DMS 273 treated with DMSO at 0.1 percent for 48 hours (cell line): ENCODE results near the gene AUTS2.

Source experiments
- DNase-seq: peaks from one replicate; lab custom pipeline; 2025; lab: John Stamatoyannopoulos, UW

AUTS2 gene

GRCh38 chr7:69818636-69819332 lies 220.5 kb downstream of the AUTS2 start:
- DNase-seq = no peak

GRCh38 chr7:69819333-69819705 lies 221.0 kb downstream of the AUTS2 start:
- DNase-seq = no peak

DNA sequence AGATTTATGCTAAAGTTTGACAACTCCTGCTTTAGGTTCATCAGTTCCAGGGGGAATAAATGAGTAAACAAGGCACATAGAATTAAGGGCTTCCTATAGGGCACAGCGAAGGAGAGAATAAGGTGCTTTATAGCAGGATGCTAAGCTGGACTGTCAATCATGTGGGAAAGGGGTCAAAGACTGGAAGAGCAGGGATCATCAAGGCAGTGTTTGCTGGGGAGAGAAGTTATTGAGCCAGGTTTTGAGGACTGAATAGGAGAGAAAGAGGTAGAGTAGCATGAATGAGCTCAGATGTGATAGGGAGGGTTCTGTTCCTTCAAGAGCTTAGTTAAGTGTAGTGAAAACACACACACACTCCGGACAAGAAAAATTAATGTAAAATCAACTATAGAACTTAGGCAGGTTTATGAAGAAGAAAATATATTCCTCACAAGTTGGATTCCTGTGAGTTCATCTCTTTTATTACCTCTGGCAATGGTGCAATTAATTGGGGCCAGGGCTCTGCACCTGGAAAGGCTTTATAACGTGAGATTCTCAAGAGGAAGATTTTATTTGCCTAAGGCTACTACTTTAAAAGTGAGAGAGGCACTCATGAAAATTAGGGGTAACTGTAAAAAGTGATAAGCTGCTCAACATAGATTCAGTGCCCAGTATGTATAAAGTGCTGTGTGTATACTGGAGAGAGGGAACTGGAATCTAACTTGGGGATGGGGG lies 222.4 kb downstream of the AUTS2 start:
- DNase-seq = no peak

DNA sequence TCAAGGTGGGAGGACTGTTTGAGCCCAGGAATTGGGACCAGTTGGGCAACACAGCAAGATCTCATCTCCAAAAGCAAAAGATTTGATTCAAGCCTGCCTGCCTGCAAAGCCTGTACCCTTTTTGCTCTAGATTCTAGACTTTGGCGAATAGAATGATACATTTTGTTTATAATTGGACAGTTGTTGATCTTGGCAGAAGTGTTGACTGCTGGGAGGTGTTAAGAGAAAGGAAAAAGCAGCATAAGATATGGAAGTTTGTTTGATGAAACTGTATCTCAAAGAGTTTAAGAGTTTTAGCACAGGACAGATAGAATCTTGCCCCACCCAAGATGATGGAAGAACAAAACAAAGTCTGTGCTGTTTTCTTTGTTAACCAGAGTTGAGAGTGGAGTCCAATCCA lies 224.1 kb downstream of the AUTS2 start:
- DNase-seq = no peak

DNA sequence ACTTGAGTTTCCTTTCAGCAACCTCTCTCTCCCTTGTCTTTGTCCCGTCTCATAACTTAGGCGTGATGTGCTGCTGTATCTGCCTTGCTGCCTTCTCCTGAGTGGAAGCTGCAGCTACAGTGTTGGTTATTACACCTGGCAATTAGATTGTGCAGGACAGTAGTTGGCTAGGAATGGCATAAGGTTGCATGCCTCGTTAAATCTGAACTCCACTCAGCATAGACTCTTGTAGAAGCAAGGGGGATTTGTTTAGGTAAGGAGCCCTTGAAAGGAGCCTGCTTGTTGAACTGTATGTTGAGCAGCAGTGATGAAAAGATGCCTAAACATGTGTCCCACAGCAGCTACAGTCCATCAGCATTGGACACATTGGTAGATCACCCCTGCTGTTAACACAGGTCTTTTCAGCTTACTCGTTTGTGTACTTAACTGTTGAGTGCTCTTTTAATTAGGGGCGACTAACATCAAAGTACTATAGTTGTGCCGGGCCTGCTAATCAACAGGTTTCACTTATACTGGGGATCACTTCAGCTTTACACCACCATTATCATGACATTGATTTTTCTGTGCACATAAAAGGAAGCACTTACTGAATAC lies 225.0 kb downstream of the AUTS2 start:
- no peak for DNase-seq

DNA sequence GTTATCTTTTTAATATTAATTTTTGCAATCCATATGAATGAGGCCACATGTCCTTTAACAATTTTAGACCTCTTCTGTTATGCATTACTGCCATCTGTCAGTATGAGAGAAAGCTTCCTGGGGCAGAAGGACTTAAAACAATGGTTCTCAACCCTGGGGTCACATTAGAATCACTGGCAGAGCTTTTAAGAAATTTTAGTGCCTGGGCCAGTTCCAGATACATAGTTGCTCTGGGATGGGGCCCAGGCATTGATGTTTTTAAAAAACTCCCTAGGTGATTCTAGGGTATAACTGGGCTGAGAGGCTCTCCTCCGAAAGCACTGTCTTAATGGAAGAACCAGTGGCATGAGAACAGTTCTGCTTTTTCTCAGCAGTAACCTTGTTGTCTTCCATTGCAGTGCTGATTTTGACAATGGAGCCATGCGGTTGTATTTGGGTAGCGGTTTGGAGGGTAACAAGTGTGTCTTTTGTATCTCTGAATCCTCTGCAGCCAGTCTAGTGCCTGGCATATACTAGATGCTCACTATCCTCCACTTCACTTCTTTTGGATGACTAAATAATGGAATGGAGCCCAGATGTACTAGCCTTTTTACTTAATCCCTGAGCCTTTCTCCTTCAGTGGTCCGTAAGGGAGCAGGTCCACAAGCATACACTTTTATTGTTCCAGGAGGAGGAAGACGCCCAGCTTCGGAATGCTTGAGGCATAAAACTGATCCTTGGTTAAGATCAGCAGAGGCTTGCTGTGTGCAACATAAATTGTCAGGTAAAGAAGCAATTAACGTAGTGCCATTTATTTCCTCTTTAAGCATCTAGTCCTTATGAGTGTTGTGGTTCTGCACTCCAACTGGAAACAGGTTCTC lies 227.1 kb downstream of the AUTS2 start:
- DNase-seq = peak; percentile 42

DNA sequence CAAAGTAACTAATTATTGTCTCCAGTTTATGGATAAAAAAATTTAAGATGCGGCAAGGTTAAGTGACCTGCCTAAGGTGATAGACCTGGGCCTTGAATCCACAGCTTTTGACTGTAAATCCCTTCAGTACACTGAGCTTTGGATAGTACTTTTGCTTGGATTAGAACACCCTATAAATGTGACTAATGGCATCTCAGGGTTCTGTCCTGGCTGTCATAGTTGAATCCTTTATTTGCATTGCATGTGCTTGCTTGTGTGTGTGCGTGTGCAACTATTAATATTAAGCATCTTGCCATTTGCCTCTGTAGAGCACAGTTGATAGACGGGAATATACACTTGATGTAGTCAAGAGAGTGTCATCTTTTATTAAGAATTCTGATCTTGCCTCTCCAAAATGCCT lies 228.0 kb downstream of the AUTS2 start:
- no peak for DNase-seq

GRCh38 chr7:69827140-69827539 lies 228.9 kb downstream of the AUTS2 start:
- no peak for DNase-seq

GRCh38 chr7:69827558-69827957 lies 229.3 kb downstream of the AUTS2 start:
- no peak for DNase-seq

GRCh38 chr7:69832356-69832755 lies 234.1 kb downstream of the AUTS2 start:
- DNase-seq = no peak

GRCh38 chr7:69833964-69834363 lies 235.7 kb downstream of the AUTS2 start:
- no peak for DNase-seq

GRCh38 chr7:69836702-69837101 lies 238.4 kb downstream of the AUTS2 start:
- no peak for DNase-seq

DNA sequence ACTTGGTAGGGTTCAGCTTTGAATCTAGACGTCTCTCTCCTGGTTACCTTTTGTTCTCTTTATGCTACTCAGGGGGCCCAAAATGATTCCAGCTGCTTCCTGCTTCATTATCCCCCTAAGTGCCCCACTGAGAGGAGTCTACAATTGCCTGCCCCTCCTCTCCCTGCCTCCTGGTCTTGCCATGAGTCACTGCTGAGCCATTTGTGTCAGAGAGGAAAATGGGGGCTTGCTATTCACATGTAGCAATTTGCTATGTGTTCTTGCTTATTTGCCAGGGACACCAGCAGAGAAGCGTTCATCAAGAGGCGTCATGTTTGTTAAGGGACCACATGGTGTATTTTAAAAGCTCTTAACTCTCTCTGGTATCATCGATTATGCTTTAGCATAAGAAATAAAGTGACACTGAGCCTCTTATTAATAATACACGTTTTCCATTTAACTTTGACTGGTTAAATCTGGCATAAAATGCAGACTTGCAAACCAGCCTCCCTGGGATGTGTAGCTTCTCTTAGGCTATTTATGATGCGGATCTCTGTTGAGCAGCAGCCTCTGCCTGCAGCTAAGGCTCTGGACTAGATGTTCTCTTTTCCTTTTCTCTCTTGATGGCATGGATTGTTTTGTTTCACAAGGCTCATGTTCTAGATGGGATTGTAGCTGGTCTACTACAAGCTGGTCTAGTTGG lies 239.3 kb downstream of the AUTS2 start:
- DNase-seq = peak; percentile 35

GRCh38 chr7:69839782-69840181 lies 241.5 kb downstream of the AUTS2 start:
- no peak for DNase-seq

DNA sequence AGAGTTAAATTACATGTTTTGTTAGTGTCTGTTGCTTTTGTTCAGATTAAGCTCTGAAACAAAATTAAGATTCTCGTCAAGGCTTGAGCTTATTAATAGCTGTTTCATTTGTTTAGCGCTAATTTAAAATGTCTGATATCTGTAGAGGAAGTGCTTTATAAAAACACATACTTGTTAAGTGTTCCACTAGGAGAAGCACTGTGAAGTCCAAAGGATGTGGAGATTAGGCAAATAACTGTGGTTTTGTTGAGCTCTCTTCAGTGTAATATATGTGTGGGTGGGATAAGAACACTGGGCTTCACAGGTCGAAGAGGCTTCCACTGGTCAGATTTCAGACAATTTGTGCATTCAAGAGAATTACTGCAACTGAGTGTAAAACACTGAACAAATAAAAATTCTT lies 242.0 kb downstream of the AUTS2 start:
- DNase-seq = no peak

DNA sequence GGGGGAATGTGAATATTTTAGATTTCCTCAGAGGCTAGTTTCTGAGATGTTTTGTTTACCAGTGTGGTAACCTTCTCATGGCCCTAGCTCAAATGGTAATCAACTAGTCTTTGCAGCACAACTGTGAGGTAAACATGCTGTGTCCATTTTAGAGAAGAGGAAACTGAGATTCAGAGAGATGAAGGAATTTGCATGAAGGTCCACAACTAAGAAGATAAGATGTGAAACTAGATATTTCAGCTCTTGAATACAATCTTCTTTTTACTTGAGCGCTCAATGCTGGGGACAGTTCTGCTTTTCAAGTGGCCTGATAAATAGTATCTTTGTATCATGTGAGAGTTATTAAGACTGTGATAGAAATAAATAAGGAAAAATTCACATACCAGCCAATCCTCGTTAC lies 245.4 kb downstream of the AUTS2 start:
- no peak for DNase-seq

GRCh38 chr7:69844264-69844868 lies 246.1 kb downstream of the AUTS2 start:
- DNase-seq = no peak

DNA sequence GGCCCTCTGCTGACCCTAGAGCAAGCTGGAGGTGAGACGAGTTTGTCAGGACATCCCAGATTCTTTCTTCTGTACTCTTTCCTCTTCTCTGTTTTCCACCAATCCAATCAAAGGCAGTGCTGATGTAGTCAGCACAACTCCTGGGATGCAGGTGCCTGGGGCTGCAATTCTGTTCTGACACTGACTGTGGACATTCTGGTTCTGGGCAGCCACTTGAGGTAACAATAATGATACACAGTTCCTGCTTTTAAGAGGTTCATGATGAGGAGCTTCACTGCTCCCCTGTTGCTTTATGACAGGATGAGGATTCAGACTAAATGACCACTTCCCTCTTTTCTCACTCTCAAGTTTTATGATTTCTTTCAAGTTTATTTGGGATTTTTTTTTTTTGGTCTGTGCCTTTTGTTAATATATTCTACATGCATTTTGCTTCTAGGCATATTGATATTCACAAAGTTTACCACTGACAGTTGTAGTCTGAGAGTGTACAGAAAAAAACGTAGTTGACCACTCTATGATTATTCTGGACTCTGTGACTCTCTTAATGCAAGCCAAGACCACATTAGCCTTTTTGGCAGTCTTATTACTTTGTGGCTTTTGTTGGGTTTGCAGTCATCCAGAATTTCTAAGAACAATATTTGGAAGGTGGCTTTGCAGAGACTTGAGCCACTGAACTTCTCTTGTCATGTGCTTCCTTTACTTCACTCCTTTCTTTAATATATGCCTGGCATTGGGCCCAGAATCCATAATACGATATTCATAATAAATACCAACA lies 247.6 kb downstream of the AUTS2 start:
- DNase-seq = no peak

DNA sequence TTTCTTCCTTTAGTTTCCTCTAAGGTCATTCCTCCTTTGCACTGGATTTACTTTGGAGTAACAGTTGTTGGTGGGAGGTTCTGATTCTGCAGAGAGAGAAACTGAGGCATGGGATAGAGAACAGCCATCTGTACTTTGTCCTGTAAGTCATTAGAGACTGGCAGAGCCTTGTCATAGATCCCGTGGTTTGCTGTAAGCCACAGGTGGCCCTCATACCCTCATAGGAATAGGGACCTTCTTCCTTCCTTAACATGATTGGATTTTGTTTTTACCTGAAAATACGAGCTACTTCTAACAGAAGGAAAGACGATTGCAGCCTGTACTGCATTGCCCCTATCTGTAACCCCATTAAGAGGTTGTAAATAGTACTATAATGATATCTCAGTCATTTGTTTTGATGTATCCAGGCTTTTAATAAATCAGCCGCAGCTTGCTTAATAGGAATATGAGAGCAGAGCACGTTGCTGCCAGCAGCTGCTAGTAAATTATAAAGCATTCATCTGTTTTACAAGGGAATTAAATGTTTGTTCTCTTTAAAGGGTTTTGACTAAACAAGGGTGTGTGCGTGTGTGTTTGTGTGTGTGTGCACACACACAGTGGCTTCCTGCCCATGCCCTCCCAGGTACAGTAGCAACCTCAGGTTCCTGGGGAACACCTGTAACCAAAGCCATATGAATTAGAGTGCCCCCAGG lies 249.8 kb downstream of the AUTS2 start:
- no peak for DNase-seq

DNA sequence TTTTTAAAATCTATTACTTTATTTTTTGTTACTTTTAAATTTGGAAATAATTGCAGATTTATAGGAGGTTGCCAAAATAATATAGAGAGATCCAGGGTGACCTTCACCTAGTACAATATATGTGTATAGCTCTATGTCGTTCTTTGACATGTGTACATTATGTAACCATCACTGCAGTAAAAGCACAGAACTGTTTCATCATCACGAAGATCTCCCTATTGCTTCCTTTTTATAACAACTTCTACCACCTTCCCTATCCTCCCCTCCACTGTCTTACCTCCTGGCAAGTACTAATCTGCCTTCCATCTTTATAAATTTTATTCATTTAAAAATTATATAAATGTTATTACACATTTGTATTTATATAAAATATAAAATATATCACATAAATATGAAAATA lies 251.0 kb downstream of the AUTS2 start:
- no peak for DNase-seq
